GM06990 (cell line): ENCODE data around the gene DNAH8.

Source experiments
- DNase-seq: peaks from one replicate; pipeline ENCODE4 v3.0.0-alpha.2; 2011; ENCODE audit not compliant: insufficient read length; ENCODE audit errors: extremely low read depth
- H3K27me3 ChIP-seq: replicated peaks from 2 replicates; pipeline ENCODE4 v1.6.0; 2011; ENCODE audit warnings: low read length; ENCODE audit not compliant: control insufficient read depth, insufficient read depth
- H3K36me3 ChIP-seq: 2 replicates; pipeline ENCODE4 v1.5.1; 2011; ENCODE audit warnings: low read length; ENCODE audit not compliant: control insufficient read depth, insufficient read depth
- H3K4me3 ChIP-seq: replicated peaks from 2 replicates; pipeline ENCODE4 v1.5.1; 2011; ENCODE audit warnings: low read depth, mild to moderate bottlenecking, control low read depth, low read length
- CTCF ChIP-seq: IDR thresholded peaks from 2 replicates; pipeline ENCODE4 v1.5.1; 2011; ENCODE audit warnings: low read length, control low read depth, mild to moderate bottlenecking, inconsistent platforms; ENCODE audit not compliant: insufficient read depth, poor library complexity, severe bottlenecking

The DNAH8 gene

DNA sequence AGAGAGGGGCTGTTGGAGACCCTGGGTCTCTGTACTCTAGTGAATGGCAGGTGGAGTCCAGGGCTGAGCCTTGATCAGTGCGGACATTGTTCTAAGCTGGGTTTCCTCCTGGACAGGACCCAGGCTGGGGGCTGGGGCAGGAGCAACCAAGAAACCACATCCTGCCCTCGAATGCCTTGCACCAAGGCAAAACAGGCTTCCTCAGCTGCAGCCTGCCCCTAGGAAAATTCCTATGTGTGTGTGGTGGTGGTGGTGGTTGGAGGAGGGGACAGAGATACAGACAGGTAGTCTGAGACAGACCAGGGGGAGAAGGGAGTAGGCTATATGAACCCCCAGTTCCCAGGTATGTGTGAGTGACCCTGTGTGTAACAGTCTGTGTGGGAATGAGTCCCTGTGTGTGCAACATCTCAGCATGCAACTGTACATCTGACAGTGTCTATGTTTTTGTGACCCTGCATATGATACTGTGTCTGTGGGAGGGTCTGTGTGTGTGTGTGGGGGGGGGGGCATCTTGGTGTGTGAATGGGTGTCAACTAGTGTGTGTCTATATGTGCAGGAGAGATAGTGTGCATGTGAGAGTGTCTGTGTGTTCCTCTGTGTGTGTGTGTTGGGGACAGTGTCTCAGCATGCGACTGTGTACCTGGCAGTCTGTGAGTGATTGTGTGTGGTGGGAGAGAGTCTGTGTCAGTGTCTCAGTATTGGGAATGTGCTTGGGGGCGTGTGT is 336.4 kb downstream of the DNAH8 start:
- H3K4me3 ChIP-seq, result no peak overlapping the region
- TF ChIP-seq CTCF, result no peak
- no peak for DNase-seq
- peaks cover 3% of the 10 kb centered on the region for H3K27me3 ChIP-seq
- no peaks in the 10 kb centered on the region for H3K36me3 ChIP-seq

DNA sequence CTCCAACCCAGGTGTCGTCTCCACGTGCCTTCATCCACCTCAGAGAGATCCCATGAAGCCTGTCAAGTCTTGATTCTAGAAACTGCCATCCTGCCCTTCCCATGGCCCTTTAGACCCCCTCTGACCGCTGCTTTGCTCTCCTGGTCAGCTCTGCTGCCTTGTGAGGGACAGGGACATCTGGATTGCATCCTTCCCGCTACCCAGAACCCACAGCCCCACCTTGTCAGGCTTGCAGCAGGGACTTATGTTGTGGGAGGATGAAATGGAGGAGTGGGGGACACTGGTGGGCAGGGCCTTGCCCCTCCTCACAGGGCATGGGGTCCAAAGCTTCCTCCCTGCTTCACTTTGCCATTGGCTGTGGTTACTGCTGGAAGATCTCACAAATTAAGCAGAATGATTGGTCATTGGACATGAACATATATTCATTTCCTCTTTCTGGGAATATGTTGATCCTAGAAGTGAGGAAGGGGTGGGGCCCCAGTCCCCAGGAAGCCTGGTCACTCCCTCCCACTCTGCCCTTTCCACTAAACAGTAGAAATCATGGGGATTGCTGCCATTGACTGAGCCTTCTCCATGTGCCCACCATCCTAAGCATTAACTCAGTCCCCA is 338.0 kb downstream of the DNAH8 start:
- TF ChIP-seq CTCF, result no peak
- Histone ChIP-seq H3K4me3 (no peak overlapping the region), H3K36me3 (no peaks in the 10 kb centered on the region), H3K27me3 (no peaks in the 10 kb centered on the region; the same call in 1 of the 2 replicates)
- DNase-seq, result no peak

GRCh38 chr6:39053854-39054576 is 338.9 kb downstream of the DNAH8 start:
- H3K4me3 ChIP-seq, result no peak overlapping the region
- no peaks in the 10 kb centered on the region for H3K36me3 ChIP-seq
- no peaks in the 10 kb centered on the region; the same call in 1 of the 2 replicates for H3K27me3 ChIP-seq
- no peak for TF ChIP-seq CTCF
- no peak for DNase-seq

DNA sequence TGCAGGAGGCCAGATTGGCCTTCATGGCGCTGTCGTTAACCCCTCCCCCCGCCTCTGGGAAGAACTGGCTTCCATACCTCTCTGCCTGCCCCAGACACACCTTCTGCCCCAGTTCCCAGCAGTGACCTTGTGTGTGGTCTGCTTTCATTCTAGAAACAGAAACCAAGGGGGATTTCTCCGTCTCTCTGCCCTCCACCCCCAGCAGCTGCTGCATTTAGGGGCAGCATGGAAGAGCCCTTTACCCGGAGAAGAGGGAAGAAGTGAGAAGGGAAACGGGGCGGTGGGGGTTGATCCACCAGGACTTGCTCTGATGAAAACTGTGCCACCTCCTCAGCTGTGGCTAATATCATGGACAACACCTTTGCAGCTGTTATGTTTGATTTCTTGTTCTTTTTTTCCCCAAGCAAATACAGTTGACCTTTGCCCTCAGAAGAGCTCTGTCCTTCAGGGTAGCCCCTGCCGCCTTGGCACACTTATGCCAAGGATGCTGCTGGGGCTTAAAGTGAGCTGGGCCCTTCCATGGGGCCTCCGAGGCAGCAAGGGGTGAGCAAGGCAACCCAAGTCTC is 339.5 kb downstream of the DNAH8 start:
- Histone ChIP-seq H3K36me3 (no peaks in the 10 kb centered on the region), H3K4me3 (no peak overlapping the region), H3K27me3 (no peaks in the 10 kb centered on the region; the same call in 1 of the 2 replicates)
- DNase-seq, result no peak
- TF ChIP-seq CTCF, result no peak

- Histone ChIP-seq H3K27me3 (no peaks in the 10 kb centered on the region; the same call in 1 of the 2 replicates), H3K4me3 (no peak overlapping the region), H3K36me3 (no peaks in the 10 kb centered on the region)
- no peak for DNase-seq
- no peak for TF ChIP-seq CTCF
These were observed 340.6 kb downstream of the DNAH8 start for GRCh38 chr6:39055661-39056060.
